SK-N-SH (cell line): Measurements from ENCODE around the gene CCDC188. TPM values are rescaled to one million over a fixed set of nuclear protein-coding genes. Genes with fewer than 3 reads are reported as not detected.

Source experiments
- CTCF ChIA-PET: fragments of 300-600, 350-600 bp; formaldehyde crosslinking; extraction: SDS; loops from one replicate; lab custom pipeline; 2021; lab: Yijun Ruan, JAX
- POLR2A ChIA-PET: fragments of 350-600 bp; sonication (Branson Sonifier 250); formaldehyde crosslinking; extraction: SDS; loops from one replicate; lab custom pipeline; 2020; ENCODE audit warnings: antibody characterized with exemption, inconsistent platforms; lab: Yijun Ruan, JAX
- DNase-seq: peaks from one replicate; pipeline ENCODE4 v3.0.0; 2012
- H2AFZ ChIP-seq: fragments of 200-600 bp; sonication (generic); 2 replicates; pipeline ENCODE4 v1.8.1; 2016; ENCODE audit warnings: antibody characterized with exemption, mild to moderate bottlenecking, low read depth
- H3F3A ChIP-seq: fragments of 200-600 bp; sonication (generic); replicated peaks from 2 replicates; pipeline ENCODE3; 2016; ENCODE audit warnings: antibody characterized with exemption, mild to moderate bottlenecking; ENCODE audit not compliant: insufficient read depth
- H3K27ac ChIP-seq, 2 experiments: fragments of 200-500 bp in 1 of 2; fragments of 200-600 bp in 1 of 2; sonication (Bioruptor generic) in 1 of 2; sonication (generic), shearing (Covaris generic) in 1 of 2; 2 replicates each; pipeline versions ENCODE4 v1.5.1 to v1.6.1; 2014 to 2016; ENCODE audit warnings: low read depth in 2 of 2, inconsistent platforms in 1 of 2, low read length in 1 of 2, mild to moderate bottlenecking in 1 of 2, mixed read lengths in 1 of 2
- H3K27me3 ChIP-seq: fragments of 200-600 bp; sonication (generic), shearing (Covaris generic); 2 replicates; pipeline ENCODE4 v1.6.1; 2016; ENCODE audit warnings: mixed run types; ENCODE audit not compliant: insufficient read depth
- H3K36me3 ChIP-seq, 2 experiments: fragments of 200-500 bp in 1 of 2; fragments of 200-600 bp in 1 of 2; sonication (Bioruptor generic) in 1 of 2; sonication (generic) in 1 of 2; replicated peaks in 1 of 2; 2 replicates each; pipeline versions ENCODE3 to v1.5.1; 2014 to 2016; ENCODE audit warnings: low read length in 1 of 2, mild to moderate bottlenecking in 1 of 2; ENCODE audit not compliant: insufficient read depth in 2 of 2, control insufficient read depth in 1 of 2
- H3K4me1 ChIP-seq, 2 experiments: fragments of 200-500 bp in 1 of 2; fragments of 200-600 bp in 1 of 2; sonication (Bioruptor generic) in 1 of 2; sonication (generic), shearing (Covaris generic) in 1 of 2; 2 replicates each; pipeline versions ENCODE4 v1.5.1 to v1.6.1; 2014 to 2016; ENCODE audit warnings: low read depth in 1 of 2, low read length in 1 of 2, mixed run types in 1 of 2; ENCODE audit not compliant: insufficient read depth in 2 of 2, control insufficient read depth in 1 of 2
- H3K4me2 ChIP-seq: fragments of 200-600 bp; sonication (generic), shearing (Covaris generic); 2 replicates; pipeline ENCODE4 v1.6.1; 2017; ENCODE audit warnings: mixed run types
- H3K4me3 ChIP-seq, 2 experiments: fragments of 200-500 bp in 1 of 2; fragments of 200-600 bp in 1 of 2; sonication (Bioruptor generic) in 1 of 2; sonication (generic), shearing (Covaris generic) in 1 of 2; 2 replicates each; pipeline versions ENCODE4 v1.5.1 to v1.8.1; 2014 to 2016; ENCODE audit warnings: low read depth in 2 of 2, inconsistent platforms in 1 of 2, low read length in 1 of 2, mild to moderate bottlenecking in 1 of 2, mixed read lengths in 1 of 2, moderate library complexity in 1 of 2
- H3K79me2 ChIP-seq: fragments of 200-600 bp; sonication (generic); 2 replicates; pipeline ENCODE4 v1.8.1; 2017; ENCODE audit warnings: mild to moderate bottlenecking; ENCODE audit not compliant: insufficient read depth
- H3K9ac ChIP-seq: fragments of 200-600 bp; sonication (generic); 2 replicates; pipeline ENCODE4 v1.6.1; 2017; ENCODE audit warnings: mixed run types
- H3K9me2 ChIP-seq: fragments of 200-600 bp; sonication (generic); 2 replicates; pipeline ENCODE4 v1.6.1; 2017; ENCODE audit warnings: mixed run types
- H3K9me3 ChIP-seq: fragments of 200-600 bp; sonication (generic); 2 replicates; pipeline ENCODE4 v1.6.1; 2017; ENCODE audit warnings: mixed run types, mild to moderate bottlenecking, moderate library complexity
- H4K20me1 ChIP-seq: fragments of 200-600 bp; sonication (generic); 2 replicates; pipeline ENCODE4 v1.6.1; 2017; ENCODE audit warnings: mild to moderate bottlenecking, mixed run types; ENCODE audit not compliant: insufficient read depth
- CTCF ChIP-seq: fragments of 200-600 bp; sonication (generic); IDR thresholded peaks from 2 replicates; pipeline ENCODE4 v1.6.1; 2017; ENCODE audit warnings: antibody characterized with exemption, mild to moderate bottlenecking, moderate library complexity
- ELF1 ChIP-seq: IDR thresholded peaks from 2 replicates; pipeline ENCODE4 v1.4.0; 2012
- EP300 ChIP-seq, 2 experiments: IDR thresholded peaks; 2 replicates each; pipeline versions ENCODE4 v1.4.0 to v1.6.1; 2012; ENCODE audit warnings: borderline replicate concordance in 1 of 2, low read depth in 1 of 2, low read length in 1 of 2
- EZH2phosphoT487 ChIP-seq: fragments of 200-600 bp; sonication (generic); IDR thresholded peaks from 2 replicates; pipeline ENCODE4 v1.6.1; 2017; ENCODE audit warnings: low read depth, mixed run types, mild to moderate bottlenecking, antibody characterized with exemption, moderate library complexity, borderline replicate concordance
- GATA2 ChIP-seq: sonication (generic); formaldehyde crosslinking; IDR thresholded peaks from 2 replicates; pipeline ENCODE4 v1.5.0; 2020; ENCODE audit warnings: mild to moderate bottlenecking, missing genetic modification reagents
- IRF3 ChIP-seq: fragments of 150-350 bp; IDR thresholded peaks from 2 replicates; pipeline ENCODE4 v1.6.1; 2016; ENCODE audit warnings: mild to moderate bottlenecking, low read depth, low read length
- JUND ChIP-seq: IDR thresholded peaks from 2 replicates; pipeline ENCODE4 v1.4.0; 2012
- NFIC ChIP-seq: IDR thresholded peaks from 2 replicates; pipeline ENCODE4 v1.4.0; 2012; ENCODE audit warnings: borderline replicate concordance
- NRF1 ChIP-seq: IDR thresholded peaks from 2 replicates; pipeline ENCODE4 v1.6.1; 2012; ENCODE audit warnings: low read depth, mild to moderate bottlenecking, low read length
- PBX3 ChIP-seq: IDR thresholded peaks from 2 replicates; pipeline ENCODE4; 2012
- RAD21 ChIP-seq: IDR thresholded peaks from 2 replicates; pipeline ENCODE4 v1.6.1; 2012; ENCODE audit warnings: mild to moderate bottlenecking, low read length
- RCOR1 ChIP-seq: fragments of 150-350 bp; IDR thresholded peaks from 2 replicates; pipeline ENCODE4 v1.6.1; 2017; ENCODE audit warnings: antibody characterized with exemption, low read length
- RXRA ChIP-seq: IDR thresholded peaks from 2 replicates; pipeline ENCODE4 v1.4.0; 2012; ENCODE audit warnings: low read depth, mild to moderate bottlenecking, borderline replicate concordance
- SIN3A ChIP-seq: IDR thresholded peaks from 2 replicates; pipeline ENCODE4 v1.6.1; 2012; ENCODE audit warnings: low read depth, mild to moderate bottlenecking, low read length, moderate library complexity, borderline replicate concordance
- SMC3 ChIP-seq: IDR thresholded peaks from 2 replicates; pipeline ENCODE4 v1.6.1; 2012; ENCODE audit warnings: low read depth, low read length, improper control_type of control experiment
- TCF12 ChIP-seq: IDR thresholded peaks from 2 replicates; pipeline ENCODE4 v1.4.0; 2012
- TEAD4 ChIP-seq: IDR thresholded peaks from 2 replicates; pipeline ENCODE4 v1.4.0; 2012; ENCODE audit warnings: mild to moderate bottlenecking, borderline replicate concordance; ENCODE audit not compliant: insufficient read depth
- USF1 ChIP-seq: IDR thresholded peaks from 2 replicates; pipeline ENCODE4 v1.4.0; 2012; ENCODE audit warnings: low read depth, borderline replicate concordance
- USF2 ChIP-seq: fragments of 150-350 bp; IDR thresholded peaks from 2 replicates; pipeline ENCODE4 v1.6.1; 2017; ENCODE audit warnings: antibody characterized with exemption, low read length, low read depth, borderline replicate concordance
- YY1 ChIP-seq: IDR thresholded peaks from 2 replicates; pipeline ENCODE4 v1.4.0; 2012; ENCODE audit warnings: low read depth, mild to moderate bottlenecking
- WGBS: methylation state at CpG from one replicate; pipeline ENCODE4 v1.1.6; 2017; ENCODE audit warnings: low lambda C conversion rate; 5-methylcytosine and 5-hydroxymethylcytosine counted together
- polyA plus RNA-seq, 3 experiments: library from polyadenylated mRNA; depleted of rRNA; stranded (reverse); fragments of >200 nt; gene quantifications; 2 replicates each; pipeline ENCODE4 v1.2.3, GENCODE V29; 2012

The CCDC188 gene
- polyA plus RNA-seq, 1 of the 3 experiments (the other 2 are of a cell fraction): 21.1 TPM

- no peaks in the 10 kb centered on the region for H3K79me2 ChIP-seq
- H3K4me1 ChIP-seq: peaks cover 0 to 3% of the 10 kb centered on the region in 2 experiments; a peak in 1 of 4 replicates
- ChIA-PET POLR2A (no interaction called here), CTCF (interaction anchor here (1.2 kb wide), 1 partner anchor 20 kb away, joined by 3 read pairs; no protein-coding TSS in a partner anchor)
- H3K9ac ChIP-seq: no peak overlapping the region
- no peaks in the 10 kb centered on the region for H3K9me2 ChIP-seq
- H3K9me3 ChIP-seq: no peaks in the 10 kb centered on the region
- H4K20me1 ChIP-seq: no peaks in the 10 kb centered on the region
- DNase-seq: no peak
- no peaks in the 10 kb centered on the region for H3K27me3 ChIP-seq
- H2AFZ ChIP-seq: no peak overlapping the region
- H3K4me3 ChIP-seq: no peak overlapping the region
- H3K4me2 ChIP-seq: no peak overlapping the region
- no peak overlapping the region for H3K27ac ChIP-seq
- TF ChIP-seq RCOR1: no peak
- TF ChIP-seq TCF12: no peak
- TF ChIP-seq NFIC: no peak
- no peaks in the 10 kb centered on the region for H3K36me3 ChIP-seq
- no CpG with 5 or more reads among the region's 27 CpGs for WGBS
- no peaks in the 10 kb centered on the region for H3F3A ChIP-seq
Measured at GRCh38 chr22:20179455-20180244, 28.8 kb upstream of the CCDC188 start.

GRCh38 chr22:20178915-20179227 lies 28.0 kb upstream of the CCDC188 start:
- WGBS: 40% methylated on average over 1 of the region's 10 CpGs
- no peak overlapping the region for H3K9ac ChIP-seq
- POLR2A ChIA-PET: no interaction called here
- H3K9me2 ChIP-seq: no peaks in the 10 kb centered on the region
- no peak overlapping the region for H3K4me3 ChIP-seq
- no peak overlapping the region for H2AFZ ChIP-seq
- H3K27me3 ChIP-seq: no peaks in the 10 kb centered on the region
- no peaks in the 10 kb centered on the region for H3K79me2 ChIP-seq
- no peaks in the 10 kb centered on the region for H4K20me1 ChIP-seq
- no peak for TF ChIP-seq ELF1
- no peak for TF ChIP-seq SIN3A
- no peak for TF ChIP-seq EP300 (IDR thresholded peaks at IDR 0.05; ENCODE audit: borderline replicate concordance in 1 of 2, low read depth in 1 of 2, low read length in 1 of 2)
- no peak for TF ChIP-seq RAD21
- TF ChIP-seq USF1: no peak
- TF ChIP-seq RXRA: no peak
- no peak for TF ChIP-seq YY1
- no peak for TF ChIP-seq CTCF
- TF ChIP-seq USF2: no peak
- TF ChIP-seq TCF12: no peak
- no peak for TF ChIP-seq SMC3
- no peak for TF ChIP-seq EZH2phosphoT487
- TF ChIP-seq IRF3: no peak
- no peak for TF ChIP-seq TEAD4
- no peak for TF ChIP-seq JUND
- no peak for TF ChIP-seq GATA2 (CRISPR knock-in tag)
- TF ChIP-seq NRF1: no peak
- TF ChIP-seq PBX3: no peak
- CTCF ChIA-PET: interaction anchor here (0.6 kb wide), 1 partner anchor 22 kb away, joined by 3 read pairs; no protein-coding TSS in a partner anchor
- no peak overlapping the region for H3K4me2 ChIP-seq
- H3K36me3 ChIP-seq: no peaks in the 10 kb centered on the region
- no peaks in the 10 kb centered on the region for H3F3A ChIP-seq
- no peak overlapping the region for H3K27ac ChIP-seq
- H3K4me1 ChIP-seq: peaks cover 0 to 3% of the 10 kb centered on the region in 2 experiments; a peak in 1 of 4 replicates
- DNase-seq: no peak
- no peaks in the 10 kb centered on the region for H3K9me3 ChIP-seq
